Peyer's patch (tissue), 4 donors: ENCODE results near the gene ACY1. TPM values are rescaled to one million over a fixed set of nuclear protein-coding genes. Genes with fewer than 3 reads are reported as not detected.

Source experiments
- DNase-seq, 3 donors: peaks; one replicate each; pipeline ENCODE4 v3.0.0-alpha.2; 2017 to 2019
- H3K27ac ChIP-seq, 4 donors: fragments of 200-600 bp; sonication (generic); one replicate each; pipeline ENCODE4 v1.5.1; 2016 to 2019
- H3K27me3 ChIP-seq, 2 donors: fragments of 200-600 bp; sonication (generic); one replicate each; pipeline ENCODE4 v1.5.1; 2019
- H3K36me3 ChIP-seq, 3 donors: fragments of 200-600 bp; sonication (generic); one replicate each; pipeline ENCODE4 v1.5.1; 2016 to 2019
- H3K4me1 ChIP-seq, 4 donors: fragments of 200-600 bp; sonication (generic); one replicate each; pipeline ENCODE4 v1.5.1; 2016 to 2019
- H3K4me3 ChIP-seq, 4 donors: fragments of 200-600 bp; sonication (generic); 1 replicate in 3 of 4; 2 replicates in 1 of 4; pipeline ENCODE4 v1.5.1; 2016 to 2019; ENCODE audit warnings: mild to moderate bottlenecking in 1 of 4
- H3K9me3 ChIP-seq, 4 donors: fragments of 200-600 bp; sonication (generic); one replicate each; pipeline ENCODE4 v1.5.1; 2016 to 2019; ENCODE audit warnings: mild to moderate bottlenecking in 1 of 4
- POLR2A ChIP-seq, 2 donors: fragments of 450-650 bp; IDR thresholded peaks; one replicate each; pipeline ENCODE4 v1.5.1; 2017; ENCODE audit warnings: antibody characterized with exemption in 2 of 2, mild to moderate bottlenecking in 2 of 2, moderate library complexity in 2 of 2
- total RNA-seq, 4 donors: library from RNA; depleted of rRNA; stranded (reverse); fragments of >200 nt; gene quantifications; one replicate each; pipeline ENCODE4 v1.1.0, GENCODE V29; 2016
- TF ChIP-seq, protein P1 (sequence below), 6 experiments: fragments of 450-650 bp in 4 of 6; fragments of 200-600 bp in 2 of 6; sonication (generic) in 1 of 6; IDR thresholded peaks; one replicate each; pipeline ENCODE4 v1.5.1; 2017 to 2019; ENCODE audit warnings: antibody characterized with exemption in 6 of 6, mild to moderate bottlenecking in 3 of 6, moderate library complexity in 1 of 6

ACY1 gene
- total RNA-seq, 4 donors from 2014 or later: 95.7 to 977 (median 609) TPM

- H3K27ac ChIP-seq: no peak overlapping the region
- H3K9me3 ChIP-seq: no peaks in the 10 kb centered on the region
- no peaks in the 10 kb centered on the region for H3K27me3 ChIP-seq
- H3K4me3 ChIP-seq: no peak overlapping the region
- DNase-seq: no peak
- H3K4me1 ChIP-seq: peaks cover 0 to 19% (median 3%) of the 10 kb centered on the region in 4 donors
- no peaks in the 10 kb centered on the region for H3K36me3 ChIP-seq
- TF ChIP-seq, protein P1, sequence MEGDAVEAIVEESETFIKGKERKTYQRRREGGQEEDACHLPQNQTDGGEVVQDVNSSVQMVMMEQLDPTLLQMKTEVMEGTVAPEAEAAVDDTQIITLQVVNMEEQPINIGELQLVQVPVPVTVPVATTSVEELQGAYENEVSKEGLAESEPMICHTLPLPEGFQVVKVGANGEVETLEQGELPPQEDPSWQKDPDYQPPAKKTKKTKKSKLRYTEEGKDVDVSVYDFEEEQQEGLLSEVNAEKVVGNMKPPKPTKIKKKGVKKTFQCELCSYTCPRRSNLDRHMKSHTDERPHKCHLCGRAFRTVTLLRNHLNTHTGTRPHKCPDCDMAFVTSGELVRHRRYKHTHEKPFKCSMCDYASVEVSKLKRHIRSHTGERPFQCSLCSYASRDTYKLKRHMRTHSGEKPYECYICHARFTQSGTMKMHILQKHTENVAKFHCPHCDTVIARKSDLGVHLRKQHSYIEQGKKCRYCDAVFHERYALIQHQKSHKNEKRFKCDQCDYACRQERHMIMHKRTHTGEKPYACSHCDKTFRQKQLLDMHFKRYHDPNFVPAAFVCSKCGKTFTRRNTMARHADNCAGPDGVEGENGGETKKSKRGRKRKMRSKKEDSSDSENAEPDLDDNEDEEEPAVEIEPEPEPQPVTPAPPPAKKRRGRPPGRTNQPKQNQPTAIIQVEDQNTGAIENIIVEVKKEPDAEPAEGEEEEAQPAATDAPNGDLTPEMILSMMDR (IDR thresholded peaks at IDR 0.05): peak in 1 of 6 experiments; percentile 22
- no peak for TF ChIP-seq POLR2A (IDR thresholded peaks at IDR 0.05)
Observed at GRCh38 chr3:52004163-52004787, 20.9 kb downstream of the ACY1 start.

GRCh38 chr3:52004906-52005395, 21.6 kb downstream of the ACY1 start:
- H3K27ac ChIP-seq: peak overlapping the region in 2 of 4 donors; percentile 3 to 4
- DNase-seq: no peak
- H3K4me3 ChIP-seq: no peak overlapping the region
- TF ChIP-seq, protein P1 (IDR thresholded peaks at IDR 0.05): no peak
- TF ChIP-seq POLR2A (IDR thresholded peaks at IDR 0.05): no peak
- no peaks in the 10 kb centered on the region for H3K36me3 ChIP-seq
- H3K27me3 ChIP-seq: no peaks in the 10 kb centered on the region
- H3K9me3 ChIP-seq: no peaks in the 10 kb centered on the region
- H3K4me1 ChIP-seq: peaks cover 0 to 19% (median 3%) of the 10 kb centered on the region in 4 donors

DNA sequence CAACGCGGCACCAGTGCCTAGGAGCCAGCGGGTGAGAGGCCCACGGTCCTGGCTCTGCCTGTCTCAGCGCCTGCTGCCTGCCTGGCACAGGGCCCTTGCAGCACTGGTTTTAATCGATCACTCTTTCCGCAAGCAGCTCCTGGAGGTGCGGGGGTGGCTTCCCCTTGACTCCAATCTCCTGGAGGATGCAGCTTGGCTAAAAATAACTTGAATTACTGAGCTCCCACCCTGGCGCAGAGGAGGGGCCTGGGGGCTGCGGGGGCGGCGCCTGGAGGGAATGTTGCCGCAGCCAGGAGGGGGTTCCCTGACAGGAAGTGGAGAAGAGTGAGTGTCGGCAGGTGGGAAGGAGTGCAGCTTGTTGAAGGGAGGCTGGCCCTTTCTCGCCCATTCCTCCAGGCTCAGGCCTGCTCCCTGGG, 22.2 kb downstream of the ACY1 start:
- Histone ChIP-seq H3K9me3 (no peaks in the 10 kb centered on the region), H3K27me3 (no peaks in the 10 kb centered on the region), H3K4me3 (no peak overlapping the region), H3K36me3 (no peaks in the 10 kb centered on the region), H3K27ac (peak overlapping the region in 2 of 4 donors; percentile 3 to 4), H3K4me1 (peaks cover 0 to 19% (median 3%) of the 10 kb centered on the region in 4 donors)
- no peak for TF ChIP-seq POLR2A (IDR thresholded peaks at IDR 0.05)
- TF ChIP-seq, protein P1 (IDR thresholded peaks at IDR 0.05): no peak
- no peak for DNase-seq

- TF ChIP-seq, protein P1 (IDR thresholded peaks at IDR 0.05): no peak
- TF ChIP-seq POLR2A (IDR thresholded peaks at IDR 0.05): no peak
- no peaks in the 10 kb centered on the region for H3K9me3 ChIP-seq
- no peaks in the 10 kb centered on the region for H3K36me3 ChIP-seq
- no peaks in the 10 kb centered on the region for H3K27me3 ChIP-seq
- DNase-seq: no peak
- H3K4me3 ChIP-seq: no peak overlapping the region
- peak overlapping the region in 2 of 4 donors; percentile 3 to 4 for H3K27ac ChIP-seq
- peaks cover 0 to 19% (median 3%) of the 10 kb centered on the region in 4 donors for H3K4me1 ChIP-seq
Observed at GRCh38 chr3:52006017-52006819, 22.9 kb downstream of the ACY1 start.

GRCh38 chr3:52006820-52007133, 23.4 kb downstream of the ACY1 start:
- no peaks in the 10 kb centered on the region for H3K36me3 ChIP-seq
- no peaks in the 10 kb centered on the region for H3K27me3 ChIP-seq
- no peak overlapping the region for H3K27ac ChIP-seq
- TF ChIP-seq POLR2A (IDR thresholded peaks at IDR 0.05): no peak
- TF ChIP-seq, protein P1 (IDR thresholded peaks at IDR 0.05): no peak
- H3K4me3 ChIP-seq: no peak overlapping the region
- H3K4me1 ChIP-seq: peaks cover 0 to 15% (median under 1%) of the 10 kb centered on the region in 4 donors
- no peak for DNase-seq
- H3K9me3 ChIP-seq: no peaks in the 10 kb centered on the region
